ENCODE results near the gene KRT6B. TPM values are rescaled to one million over a fixed set of nuclear protein-coding genes. Genes with fewer than 3 reads are reported as not detected.

Gene KRT6B
- polyA plus RNA-seq, 6 donors from 2014 or later, result not detected

DNA sequence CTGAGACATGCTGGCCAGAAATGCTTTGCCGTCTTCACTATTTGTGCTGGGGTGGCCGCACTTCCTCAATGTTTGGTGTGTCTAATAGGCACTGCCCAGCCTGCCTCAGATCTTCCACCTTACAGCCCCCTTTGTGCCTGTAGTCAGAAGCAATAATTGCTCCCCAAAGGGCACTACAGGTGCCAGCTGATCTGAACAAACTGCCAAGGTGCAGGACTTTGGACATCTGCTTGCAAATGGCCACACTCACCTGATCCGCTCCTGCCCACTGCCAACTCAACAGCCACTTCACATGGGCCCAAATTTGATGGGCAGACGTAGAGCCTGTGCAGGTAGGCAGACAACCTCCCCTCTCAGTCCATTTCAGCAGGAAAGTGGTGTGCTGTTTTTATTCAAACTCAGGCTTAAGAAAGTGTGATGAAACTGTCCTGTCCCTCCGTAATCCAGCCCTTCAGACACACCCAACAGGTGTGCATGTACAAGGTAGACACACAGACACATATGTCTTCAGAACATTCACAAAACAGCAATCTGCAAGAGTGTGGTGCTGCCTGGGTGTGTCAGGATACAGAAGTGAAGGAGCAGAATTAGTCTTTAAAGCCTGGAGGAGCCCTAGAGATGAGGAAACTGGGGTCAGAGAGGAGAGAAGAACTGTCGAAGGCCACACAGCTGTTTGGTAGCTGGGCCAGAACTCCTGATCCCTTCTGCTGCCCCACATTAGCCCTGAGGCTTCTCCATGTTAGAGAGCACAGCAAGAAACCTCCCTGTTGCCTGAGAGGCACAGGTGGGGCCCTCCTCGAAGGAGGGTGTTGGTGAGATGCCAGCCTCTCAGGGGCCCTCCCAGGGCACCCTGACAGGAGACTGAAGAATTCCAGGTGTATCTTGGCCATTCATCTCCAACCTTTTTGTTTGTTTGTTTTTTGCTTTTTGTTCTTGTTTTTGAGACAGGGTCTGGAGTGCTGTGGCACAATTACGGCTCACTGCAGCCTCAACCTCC, 13.3 kb downstream of the KRT6B start:
- Mint-ChIP-seq H3K9me3 (no peaks in the 10 kb centered on the region), H3K4me1 (no peaks in the 10 kb centered on the region), H3K36me3 (no peaks in the 10 kb centered on the region), H3K4me3 (no peak overlapping the region), H3K27me3 (peaks cover 29 to 70% (median 40%) of the 10 kb centered on the region in 3 donors), H3K27ac (no peak overlapping the region)
- ATAC-seq (ENCODE audit: low read depth in 2 of 2), result no peak
- no peak for DNase-seq

DNA sequence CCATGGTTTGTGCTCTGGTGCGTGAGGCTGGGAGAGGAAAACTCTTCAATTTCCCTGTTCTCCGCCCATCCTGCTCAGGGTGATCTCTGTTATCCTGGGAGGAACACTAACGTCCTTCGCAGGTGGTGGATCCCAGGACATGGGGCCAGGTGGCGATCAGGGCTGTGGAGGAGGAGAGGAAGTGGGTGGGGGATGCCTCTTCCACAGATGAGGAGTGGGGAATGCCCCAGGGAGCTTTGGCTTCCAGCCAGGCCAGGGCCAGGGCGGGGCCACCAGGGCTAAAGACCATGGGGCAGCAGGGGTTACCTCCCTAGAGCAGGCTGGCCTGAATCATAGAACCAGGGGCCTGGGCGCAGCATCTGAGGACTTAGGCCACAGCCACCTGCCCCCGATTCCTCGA, 14.4 kb downstream of the KRT6B start:
- H3K4me1 Mint-ChIP-seq, result no peaks in the 10 kb centered on the region
- ATAC-seq (ENCODE audit: low read depth in 2 of 2) (no peak), DNase-seq (no peak)
- no peak overlapping the region for H3K4me3 Mint-ChIP-seq
- no peaks in the 10 kb centered on the region for H3K36me3 Mint-ChIP-seq
- no peaks in the 10 kb centered on the region for H3K9me3 Mint-ChIP-seq
- H3K27me3 Mint-ChIP-seq, result peaks cover 23 to 59% (median 33%) of the 10 kb centered on the region in 3 donors
- H3K27ac Mint-ChIP-seq, result no peak overlapping the region

DNA sequence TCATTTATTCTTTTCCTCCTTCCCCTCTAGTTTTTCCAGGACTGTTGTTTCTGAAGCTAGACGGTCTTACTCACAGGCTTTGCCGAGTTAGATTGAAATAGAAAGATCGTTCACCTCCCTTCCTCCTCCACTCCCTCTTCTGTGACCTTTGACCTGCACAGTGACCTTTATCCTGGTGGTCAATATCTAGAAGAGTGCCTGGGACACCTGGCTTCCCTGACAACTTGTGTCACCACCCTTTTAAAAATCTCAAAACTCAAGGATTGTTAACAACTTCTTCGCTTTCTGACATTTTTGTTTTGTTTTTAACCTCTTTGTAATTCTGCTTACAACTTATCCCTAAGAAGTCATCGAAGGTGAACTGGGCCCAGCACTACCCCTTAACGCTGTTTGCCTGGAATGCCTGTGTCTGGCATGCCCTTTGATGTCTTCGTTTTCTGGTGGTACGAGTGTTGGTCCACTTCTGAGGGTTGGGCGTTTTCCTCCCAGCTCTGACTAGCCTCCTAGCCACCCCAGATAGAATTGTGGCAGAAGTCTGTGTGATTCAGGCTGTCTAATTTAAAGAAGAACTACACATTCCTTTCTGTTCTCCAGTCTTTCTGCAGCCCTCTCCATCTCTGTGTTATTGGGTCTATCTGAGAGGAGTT, 15.0 kb downstream of the KRT6B start:
- Mint-ChIP-seq H3K9me3 (no peaks in the 10 kb centered on the region), H3K36me3 (no peaks in the 10 kb centered on the region), H3K27me3 (peaks cover 23 to 54% (median 32%) of the 10 kb centered on the region in 3 donors)

DNA sequence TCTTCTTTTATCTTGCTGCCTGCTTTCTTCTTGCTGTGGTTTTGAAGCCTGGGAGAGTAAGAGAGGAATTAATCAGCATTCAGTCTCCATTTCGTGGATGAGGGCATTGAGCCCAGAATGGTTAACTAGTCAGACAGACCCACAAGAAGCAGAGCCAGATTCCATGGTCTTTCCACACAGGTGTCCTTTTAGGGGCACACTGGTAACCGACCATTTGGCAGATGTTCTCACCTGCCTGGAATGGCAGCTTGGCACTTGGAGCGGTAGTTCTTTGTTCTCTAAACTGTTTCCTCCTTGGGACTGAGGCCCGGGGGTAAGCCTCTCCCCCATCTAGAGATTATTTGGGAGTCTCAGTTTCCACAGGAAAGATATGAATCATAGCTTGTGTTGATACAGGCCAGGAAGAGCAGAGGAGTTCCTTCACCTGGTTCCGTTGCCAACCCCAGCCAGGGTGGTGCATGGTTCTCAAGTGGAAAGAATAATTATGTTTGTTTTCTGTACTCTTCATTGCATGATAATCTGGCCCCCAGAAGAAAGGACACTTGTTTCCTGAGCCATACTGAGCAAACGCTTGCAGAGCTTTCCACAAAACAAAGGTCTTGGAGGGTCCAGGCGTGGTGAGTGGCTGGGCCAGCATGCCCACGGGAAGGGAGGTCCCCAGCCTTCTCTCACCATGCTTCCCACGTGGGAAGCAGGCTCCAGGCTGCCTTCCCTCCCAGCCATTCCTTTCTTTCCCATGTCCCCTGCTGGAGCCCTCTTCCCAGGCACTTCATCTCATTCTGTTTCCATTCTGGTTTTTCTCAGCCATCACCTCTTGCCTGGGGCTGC, 15.7 kb downstream of the KRT6B start:
- no peaks in the 10 kb centered on the region for H3K36me3 Mint-ChIP-seq
- H3K4me3 Mint-ChIP-seq, result no peak overlapping the region
- H3K9me3 Mint-ChIP-seq, result no peaks in the 10 kb centered on the region
- H3K4me1 Mint-ChIP-seq, result no peaks in the 10 kb centered on the region
- ATAC-seq (ENCODE audit: low read depth in 2 of 2) (no peak), DNase-seq (no peak)
- no peak overlapping the region for H3K27ac Mint-ChIP-seq
- H3K27me3 Mint-ChIP-seq, result peaks cover 21 to 46% (median 25%) of the 10 kb centered on the region in 3 donors

More for the DNA sequence above, 15.0 kb downstream of the KRT6B start:
- ATAC-seq (ENCODE audit: low read depth in 2 of 2), result no peak
- Mint-ChIP-seq H3K4me3 (no peak overlapping the region), H3K4me1 (no peaks in the 10 kb centered on the region), H3K27ac (no peak overlapping the region)
- DNase-seq, result no peak

DNA sequence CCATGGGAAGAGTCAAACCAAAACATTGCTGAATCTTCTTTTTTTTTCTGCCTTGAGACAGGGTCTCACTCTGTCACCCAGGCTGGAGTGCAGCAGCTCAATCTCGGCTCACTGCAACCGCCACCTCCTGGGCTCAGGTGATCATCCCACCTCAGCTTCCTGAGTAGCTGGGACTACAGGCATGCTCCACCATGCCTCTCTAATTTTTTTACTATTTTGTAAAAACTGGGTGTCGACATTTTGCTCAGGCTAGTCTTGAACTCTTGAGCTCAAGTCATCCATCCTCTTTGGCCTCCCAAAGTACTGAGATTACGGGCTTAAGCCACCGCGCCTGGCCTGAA, 16.3 kb downstream of the KRT6B start:
- Mint-ChIP-seq H3K9me3 (no peaks in the 10 kb centered on the region), H3K36me3 (no peaks in the 10 kb centered on the region), H3K27ac (no peak overlapping the region), H3K4me3 (no peak overlapping the region), H3K27me3 (peaks cover 18 to 41% (median 19%) of the 10 kb centered on the region in 3 donors), H3K4me1 (no peaks in the 10 kb centered on the region)
- DNase-seq (no peak), ATAC-seq (ENCODE audit: low read depth in 2 of 2) (no peak)

DNA sequence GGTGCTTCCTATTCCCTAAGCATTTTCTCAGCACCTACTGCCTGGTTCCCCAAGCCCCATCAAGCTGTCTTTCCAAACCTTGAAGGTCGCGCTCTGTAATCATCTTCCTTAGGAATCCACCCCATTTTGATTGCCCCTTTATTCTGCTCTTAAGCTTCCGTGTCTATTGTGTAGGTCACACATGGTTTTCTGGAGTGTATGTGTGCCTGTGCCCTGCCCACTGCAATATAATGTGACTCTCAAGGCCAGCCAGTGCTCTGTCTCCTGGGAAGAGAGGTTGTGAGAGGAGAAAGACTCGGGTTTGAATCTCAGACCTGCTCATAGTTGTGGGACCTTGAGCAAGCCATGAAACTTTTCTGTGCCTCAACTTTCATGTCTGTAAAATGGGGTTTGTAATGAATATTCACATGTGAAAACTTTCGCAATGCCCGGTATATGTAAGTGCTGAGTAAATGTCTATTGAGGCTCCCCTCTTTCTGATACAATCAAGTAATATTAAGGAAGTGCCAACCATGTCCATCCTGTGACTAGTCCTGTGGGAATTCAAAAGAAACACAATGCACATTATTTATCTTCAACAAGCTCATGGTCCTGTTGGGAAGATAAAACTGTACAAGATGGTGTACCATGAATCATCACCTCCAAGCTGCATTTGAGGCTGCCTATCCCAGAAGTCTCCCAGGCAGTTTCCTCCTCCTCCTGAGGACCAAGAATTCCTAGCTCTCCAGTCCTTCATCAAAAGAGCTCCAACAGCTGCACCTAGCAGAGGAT, 17.0 kb downstream of the KRT6B start:
- no peak for ATAC-seq (ENCODE audit: low read depth in 2 of 2)
- H3K4me1 Mint-ChIP-seq, result no peaks in the 10 kb centered on the region
- H3K27me3 Mint-ChIP-seq, result peaks cover 17 to 38% (median 23%) of the 10 kb centered on the region in 3 donors
- no peak overlapping the region for H3K27ac Mint-ChIP-seq
- no peak for DNase-seq
- H3K36me3 Mint-ChIP-seq, result no peaks in the 10 kb centered on the region
- peaks cover 0 to under 1% (median 0%) of the 10 kb centered on the region in 7 donors for H3K9me3 Mint-ChIP-seq
- H3K4me3 Mint-ChIP-seq, result no peak overlapping the region

DNA sequence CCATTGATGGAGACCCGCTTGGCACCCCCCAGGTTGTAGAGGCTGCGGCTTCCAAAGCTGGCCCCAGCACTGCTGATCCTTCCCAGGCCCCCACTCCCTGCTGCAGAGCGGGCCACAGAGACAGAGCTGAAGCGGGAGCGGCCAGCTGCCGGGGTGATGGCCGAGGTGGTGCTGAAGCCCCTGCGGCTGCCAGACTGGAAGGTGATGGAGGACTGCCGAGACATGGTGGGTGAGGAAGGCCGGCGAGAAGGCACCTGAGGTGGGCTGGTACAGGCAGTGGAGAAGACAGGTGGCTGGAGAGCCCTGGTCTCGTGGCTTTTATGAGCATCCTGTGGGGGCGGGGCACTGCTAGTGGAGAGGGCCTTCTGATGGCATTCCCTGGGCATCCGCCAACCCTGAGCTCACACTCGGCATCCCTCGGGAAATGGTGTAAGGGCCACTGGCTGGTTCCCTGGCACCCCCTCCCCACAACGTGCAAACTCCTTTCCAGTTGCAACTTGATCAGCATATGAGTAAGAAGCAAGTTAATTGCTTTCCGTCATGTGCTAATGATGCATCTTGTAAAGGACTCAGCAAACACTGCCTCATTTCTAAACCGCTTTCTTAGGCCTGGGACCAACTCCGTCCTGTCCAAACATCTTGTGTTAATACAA, 17.7 kb downstream of the KRT6B start, which contains the start of gene KRT75:
TSS of gene KRT75 (minus strand) at position 291 of the 653 bp plus-strand sequence. CDS start at position 224, 67 bp downstream.
- DNase-seq (no peak), ATAC-seq (ENCODE audit: low read depth in 2 of 2) (no peak)
- Mint-ChIP-seq H3K27ac (no peak within 1 kb of the TSS), H3K4me1 (no peaks in the 10 kb centered on the region), H3K4me3 (no peak within 1 kb of the TSS), H3K9me3 (peaks cover 0 to 2% (median 0%) of the 10 kb centered on the region in 7 donors), H3K27me3 (peaks cover 15 to 32% (median 21%) of the 10 kb centered on the region in 3 donors), H3K36me3 (no peaks in the 10 kb centered on the region)

DNA sequence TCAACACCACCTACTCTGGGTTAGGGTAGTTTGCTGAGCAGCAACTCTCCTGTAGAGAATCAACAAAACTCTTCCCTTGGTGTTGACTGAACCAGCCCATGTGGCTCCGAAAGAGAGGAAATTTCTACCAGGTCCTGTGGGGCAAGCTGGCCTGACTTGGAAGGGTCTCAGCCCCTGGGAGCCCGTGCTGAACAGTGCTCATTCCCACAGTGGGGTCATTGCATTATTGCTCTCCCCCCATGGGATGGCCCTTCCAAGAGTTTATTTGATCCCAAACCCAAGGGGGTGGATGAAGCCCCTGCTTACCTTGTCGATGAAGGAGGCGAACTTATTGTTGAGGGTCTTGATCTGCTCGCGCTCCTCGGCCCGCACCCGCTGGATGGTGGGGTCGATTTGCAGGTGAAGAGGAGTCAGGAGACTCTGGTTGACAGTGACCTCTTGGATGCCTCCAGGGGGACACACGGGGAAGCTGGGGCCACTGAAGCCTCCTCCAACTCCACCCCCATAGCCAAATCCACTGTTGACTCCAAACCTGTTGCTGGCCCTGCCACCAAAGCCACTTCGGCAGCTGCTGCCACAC, 18.4 kb downstream of the KRT6B start:
- Mint-ChIP-seq H3K9me3 (peaks cover 0 to 2% (median 0%) of the 10 kb centered on the region in 7 donors), H3K4me3 (no peak overlapping the region), H3K27ac (no peak overlapping the region), H3K27me3 (peaks cover 21 to 38% (median 27%) of the 10 kb centered on the region in 3 donors), H3K4me1 (no peaks in the 10 kb centered on the region), H3K36me3 (no peaks in the 10 kb centered on the region)
- no peak for DNase-seq
- no peak for ATAC-seq (ENCODE audit: low read depth in 2 of 2)

DNA sequence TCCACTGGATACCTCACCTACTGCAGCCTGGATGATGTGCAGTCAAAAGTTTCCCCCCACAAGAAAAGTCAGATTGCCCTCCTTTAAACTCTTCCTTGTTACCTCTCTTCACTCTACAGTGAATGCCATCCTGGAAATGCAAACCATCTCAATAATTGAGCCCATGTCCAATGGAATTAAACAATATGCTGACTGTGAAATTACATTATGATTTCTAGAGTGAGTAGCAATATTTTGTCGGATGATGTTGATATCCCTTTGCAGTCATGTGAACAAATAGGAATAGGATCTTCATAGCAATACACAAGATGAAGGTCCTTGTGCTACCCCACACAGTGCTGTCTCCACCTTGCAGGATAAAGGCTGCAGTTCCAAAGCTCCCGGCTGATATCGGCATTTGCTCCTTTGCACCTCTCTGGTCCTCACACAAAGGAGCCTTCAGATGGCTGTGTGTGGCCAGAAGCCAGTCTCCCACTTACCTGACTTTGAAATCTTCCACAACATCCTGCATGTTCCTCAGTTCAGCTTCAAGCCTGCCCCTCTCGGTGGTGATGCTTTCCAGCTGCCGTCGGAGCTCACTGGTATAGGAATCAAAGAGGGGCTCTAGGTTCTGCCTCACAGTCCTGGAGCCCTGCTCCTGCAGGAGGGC, 19.3 kb downstream of the KRT6B start:
- Mint-ChIP-seq H3K9me3 (peaks cover 0 to 2% (median 0%) of the 10 kb centered on the region in 7 donors), H3K4me3 (no peak overlapping the region)
- no peak for DNase-seq

DNA sequence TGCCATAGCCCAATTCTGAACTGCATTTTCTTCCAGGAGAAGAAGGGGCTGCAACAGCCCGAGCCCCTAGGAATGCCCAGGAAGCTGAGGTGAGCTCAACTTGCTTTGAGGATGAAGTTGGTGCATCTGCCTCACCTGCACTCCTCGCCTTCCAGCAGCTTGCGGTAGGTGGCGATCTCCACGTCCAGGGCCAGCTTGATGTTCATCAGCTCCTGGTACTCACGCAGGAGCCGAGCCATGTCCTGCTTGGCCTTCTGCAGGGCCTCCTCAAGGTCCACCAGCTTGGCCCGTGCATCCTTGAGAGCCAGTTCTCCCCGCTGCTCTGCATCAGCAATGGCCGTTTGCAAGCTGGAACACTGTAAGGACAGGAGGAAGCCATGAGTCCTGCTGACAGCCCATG, 23.8 kb downstream of the KRT6B start:
- Mint-ChIP-seq H3K4me1 (no peaks in the 10 kb centered on the region), H3K27ac (peak overlapping the region in 1 of 6 donors; percentile 10), H3K27me3 (peaks cover 22 to 41% (median 29%) of the 10 kb centered on the region in 3 donors), H3K9me3 (peaks cover 0 to 2% (median 0%) of the 10 kb centered on the region in 7 donors), H3K36me3 (no peaks in the 10 kb centered on the region), H3K4me3 (no peak overlapping the region)
- DNase-seq, result no peak
- ATAC-seq (ENCODE audit: low read depth in 2 of 2), result no peak

More for the DNA sequence above, 19.3 kb downstream of the KRT6B start:
- no peaks in the 10 kb centered on the region for H3K4me1 Mint-ChIP-seq
- ATAC-seq (ENCODE audit: low read depth in 2 of 2), result no peak
- H3K27me3 Mint-ChIP-seq, result peaks cover 25 to 38% (median 32%) of the 10 kb centered on the region in 3 donors
- H3K27ac Mint-ChIP-seq, result no peak overlapping the region
- H3K36me3 Mint-ChIP-seq, result no peaks in the 10 kb centered on the region

DNA sequence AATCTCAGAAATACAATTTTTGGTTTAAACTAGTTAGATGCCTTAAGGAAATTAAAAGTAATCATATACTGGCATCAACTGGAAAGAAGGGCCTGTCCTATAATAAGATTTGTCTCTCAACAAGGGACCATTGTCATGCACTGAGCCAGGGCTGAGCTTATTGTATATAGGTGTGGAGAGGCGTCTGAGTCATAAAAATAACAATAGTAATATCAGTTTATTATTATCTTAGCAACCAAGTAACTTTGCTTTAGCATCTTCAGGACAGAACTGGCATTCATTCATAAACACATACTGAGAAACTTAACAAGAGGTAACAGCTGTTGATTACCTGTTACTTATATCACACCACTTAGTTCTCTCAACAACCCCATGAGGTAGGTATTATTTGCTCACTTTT, 24.9 kb downstream of the KRT6B start:
- ATAC-seq (ENCODE audit: low read depth in 2 of 2), result no peak
- no peak overlapping the region for H3K4me3 Mint-ChIP-seq
- H3K27ac Mint-ChIP-seq, result no peak overlapping the region
- H3K27me3 Mint-ChIP-seq, result peaks cover 22 to 47% (median 39%) of the 10 kb centered on the region in 3 donors
- peaks cover 0 to 2% (median 0%) of the 10 kb centered on the region in 7 donors for H3K9me3 Mint-ChIP-seq
- no peaks in the 10 kb centered on the region for H3K36me3 Mint-ChIP-seq
- no peaks in the 10 kb centered on the region for H3K4me1 Mint-ChIP-seq
- no peak for DNase-seq
